ENCODE data around the gene LYPD6. TPM values are rescaled to one million over a fixed set of nuclear protein-coding genes. Genes with fewer than 3 reads are reported as not detected.

Gene LYPD6
- total and polyA plus RNA-seq, 9 of the 15 experiments (the other 6 are each of a cell fraction or from before 2014, with no cell fraction given) = not detected

- CTCF ChIA-PET (ENCODE audit: low intra/inter-chr PET ratio) = no interaction called here
Observed at GRCh38 chr2:149420053-149420963, 89.9 kb downstream of the LYPD6 start.

GRCh38 chr2:149421791-149422190, 91.4 kb downstream of the LYPD6 start:
- Histone ChIP-seq H3K27me3 (ENCODE audit: control insufficient read depth in 2 of 2, insufficient read depth in 2 of 2, low read length in 2 of 2) (no peaks in the 10 kb centered on the region), H3K9me3 (replicated peaks; ENCODE audit: control insufficient read depth, insufficient read depth, low read depth, low read length) (no peaks in the 10 kb centered on the region), H3K4me3 (no peak overlapping the region), H4K20me1 (replicated peaks; ENCODE audit: control insufficient read depth, insufficient read depth, low read length) (no peaks in the 10 kb centered on the region), H3K4me2 (ENCODE audit: insufficient read depth, low read length) (no peak overlapping the region), H3K9ac (ENCODE audit: insufficient read depth in 1 of 2, low read depth in 2 of 2, low read length in 2 of 2) (no peak overlapping the region), H2AFZ (ENCODE audit: low read depth, low read length) (no peak overlapping the region), H3K27ac (ENCODE audit: extremely low read depth, low read depth, low read length) (no peak overlapping the region), H3K4me1 (replicated peaks in 1 of 2; ENCODE audit: control insufficient read depth in 2 of 2, insufficient read depth in 2 of 2, low read length in 2 of 2) (no peaks in the 10 kb centered on the region), H3K9me1 (ENCODE audit: control insufficient read depth, insufficient read depth, low read length) (no peaks in the 10 kb centered on the region), H3K36me3 (ENCODE audit: control insufficient read depth, insufficient read depth, low read length) (no peaks in the 10 kb centered on the region), H3K79me2 (ENCODE audit: control insufficient read depth, insufficient read depth, low read length) (no peaks in the 10 kb centered on the region)
- in situ Hi-C loops (cut with MboI) (no loop called here), intact Hi-C loops (cut with micrococcal nuclease) (no loop called here)
- CTCF ChIA-PET (ENCODE audit: low intra/inter-chr PET ratio) = no interaction called here
- POLR2A ChIA-PET = no interaction called here
- WGBS (ENCODE audit: insufficient coverage, low coverage, missing lambda C conversion rate) = under 1% methylated on average over 4 of the region's 4 CpGs
- DNase-seq (ENCODE audit: extremely low read depth in 1 of 4, low spot score in 3 of 4) (no peak), FAIRE-seq (no peak), ATAC-seq (no peak)
- BruUV-seq (replicated peaks) = no TSS peak
- TF ChIP-seq HINFP (tag; conservative IDR thresholded peaks at IDR 0.05; ENCODE audit: low read depth) (no peak), ELF4 (CRISPR knock-in tag; IDR thresholded peaks at IDR 0.05) (no peak), KDM2B (CRISPR knock-in tag; IDR thresholded peaks at IDR 0.05) (no peak), MAFK (IDR thresholded peaks at IDR 0.05; ENCODE audit: low read length) (no peak), BRD9 (IDR thresholded peaks at IDR 0.05; ENCODE audit: low read depth, partially characterized antibody) (no peak), ZNF57 (CRISPR knock-in tag; IDR thresholded peaks at IDR 0.05) (no peak), BRF1 (IDR thresholded peaks at IDR 0.05; ENCODE audit: borderline replicate concordance, extremely low read depth, insufficient read length) (no peak), ZFP36 (IDR thresholded peaks at IDR 0.05; ENCODE audit: low read depth, low read length, partially characterized antibody) (no peak), CAMTA2 (CRISPR knock-in tag; conservative IDR thresholded peaks at IDR 0.05) (no peak), ZBTB33 (CRISPR knock-in tag; IDR thresholded peaks at IDR 0.05) (no peak)

More at GRCh38 chr2:149420053-149420963, 89.9 kb downstream of the LYPD6 start:
- BruUV-seq (replicated peaks) = no TSS peak
- H3K4me3 ChIP-seq = no peak overlapping the region
- POLR2A ChIA-PET = interaction anchor here (0.6 kb wide), 2 partner anchors 573 to 1632 kb away, joined by 3 read pairs; no protein-coding TSS in a partner anchor
- no peak for DNase-seq (ENCODE audit: extremely low read depth in 1 of 4, low spot score in 3 of 4)
- H3K4me2 ChIP-seq (ENCODE audit: insufficient read depth, low read length) = no peak overlapping the region
- H3K79me2 ChIP-seq (ENCODE audit: control insufficient read depth, insufficient read depth, low read length) = no peaks in the 10 kb centered on the region
- no peaks in the 10 kb centered on the region for H3K4me1 ChIP-seq (replicated peaks in 1 of 2; ENCODE audit: control insufficient read depth in 2 of 2, insufficient read depth in 2 of 2, low read length in 2 of 2)
- intact Hi-C loops (cut with micrococcal nuclease) (no loop called here), in situ Hi-C loops (cut with MboI) (no loop called here)
- H3K9ac ChIP-seq (ENCODE audit: insufficient read depth in 1 of 2, low read depth in 2 of 2, low read length in 2 of 2) = no peak overlapping the region
- no peaks in the 10 kb centered on the region for H3K27me3 ChIP-seq (ENCODE audit: control insufficient read depth in 2 of 2, insufficient read depth in 2 of 2, low read length in 2 of 2)
- no peaks in the 10 kb centered on the region for H3K36me3 ChIP-seq (ENCODE audit: control insufficient read depth, insufficient read depth, low read length)
- 1% methylated on average over 13 of the region's 13 CpGs for WGBS (ENCODE audit: insufficient coverage, low coverage, missing lambda C conversion rate)
- no peaks in the 10 kb centered on the region for H3K9me3 ChIP-seq (replicated peaks; ENCODE audit: control insufficient read depth, insufficient read depth, low read depth, low read length)
- H3K9me1 ChIP-seq (ENCODE audit: control insufficient read depth, insufficient read depth, low read length) = no peaks in the 10 kb centered on the region
- no peak for ATAC-seq
- TF ChIP-seq CREBBP (IDR thresholded peaks at IDR 0.05; ENCODE audit: low read depth, low read length) = no peak
- no peak for TF ChIP-seq MAFF (IDR thresholded peaks at IDR 0.05; ENCODE audit: low read length)
- TF ChIP-seq BRD4 (IDR thresholded peaks at IDR 0.05) = no peak
- no peak for TF ChIP-seq POLR2B (IDR thresholded peaks at IDR 0.05; ENCODE audit: low read depth, partially characterized antibody)
- no peak overlapping the region for H2AFZ ChIP-seq (ENCODE audit: low read depth, low read length)
- no peak for FAIRE-seq
- H3K27ac ChIP-seq (ENCODE audit: extremely low read depth, low read depth, low read length) = no peak overlapping the region
- H4K20me1 ChIP-seq (replicated peaks; ENCODE audit: control insufficient read depth, insufficient read depth, low read length) = no peaks in the 10 kb centered on the region
